A673 (cell line): Measurements from ENCODE around the gene TSHZ2.

Experiments used
- CTCF ChIP-seq: fragments of 300-800, 200-600 bp; sonication (generic); conservative IDR thresholded peaks from 2 replicates; pipeline ENCODE4 v1.5.1; 2017; ENCODE audit warnings: low read depth, mild to moderate bottlenecking, antibody characterized with exemption, low read length, moderate library complexity, mixed read lengths
- EZH2 ChIP-seq: fragments of 200-600 bp; sonication (generic); IDR thresholded peaks from 2 replicates; pipeline ENCODE4 v1.6.1; 2017; ENCODE audit warnings: borderline replicate concordance, low read depth, mild to moderate bottlenecking, mixed read lengths, antibody characterized with exemption, low read length; ENCODE audit not compliant: poor library complexity, severe bottlenecking

GRCh38 chr20:53399083-53399482 is 426.9 kb downstream of the TSHZ2 start:
- TF ChIP-seq CTCF (no peak), EZH2 (no peak)
